Measurements from ENCODE around the gene FNBP1L.

DNA sequence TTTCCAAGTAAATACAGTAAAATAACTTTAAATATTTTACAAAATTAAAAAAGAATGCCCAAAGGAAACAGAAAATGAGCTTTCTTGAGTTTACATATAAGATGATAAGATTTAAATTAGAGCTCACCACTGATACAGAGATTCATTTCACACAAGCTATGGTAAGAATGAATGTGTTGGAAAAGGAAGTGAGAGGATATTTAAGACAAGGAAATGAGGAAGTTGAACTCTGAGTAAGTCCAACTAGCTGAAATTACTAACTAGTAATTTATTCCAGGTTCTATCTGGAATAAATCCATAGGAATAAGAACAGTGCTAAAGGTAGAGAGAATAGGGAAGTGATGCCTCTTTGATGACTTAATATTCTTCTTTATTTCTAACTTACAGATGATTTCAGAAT, 42.4 kb downstream of the FNBP1L start:
- TF ChIP-seq POLR2A (IDR thresholded peaks at IDR 0.05), result no peak
- TF ChIP-seq, protein P1, sequence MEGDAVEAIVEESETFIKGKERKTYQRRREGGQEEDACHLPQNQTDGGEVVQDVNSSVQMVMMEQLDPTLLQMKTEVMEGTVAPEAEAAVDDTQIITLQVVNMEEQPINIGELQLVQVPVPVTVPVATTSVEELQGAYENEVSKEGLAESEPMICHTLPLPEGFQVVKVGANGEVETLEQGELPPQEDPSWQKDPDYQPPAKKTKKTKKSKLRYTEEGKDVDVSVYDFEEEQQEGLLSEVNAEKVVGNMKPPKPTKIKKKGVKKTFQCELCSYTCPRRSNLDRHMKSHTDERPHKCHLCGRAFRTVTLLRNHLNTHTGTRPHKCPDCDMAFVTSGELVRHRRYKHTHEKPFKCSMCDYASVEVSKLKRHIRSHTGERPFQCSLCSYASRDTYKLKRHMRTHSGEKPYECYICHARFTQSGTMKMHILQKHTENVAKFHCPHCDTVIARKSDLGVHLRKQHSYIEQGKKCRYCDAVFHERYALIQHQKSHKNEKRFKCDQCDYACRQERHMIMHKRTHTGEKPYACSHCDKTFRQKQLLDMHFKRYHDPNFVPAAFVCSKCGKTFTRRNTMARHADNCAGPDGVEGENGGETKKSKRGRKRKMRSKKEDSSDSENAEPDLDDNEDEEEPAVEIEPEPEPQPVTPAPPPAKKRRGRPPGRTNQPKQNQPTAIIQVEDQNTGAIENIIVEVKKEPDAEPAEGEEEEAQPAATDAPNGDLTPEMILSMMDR (IDR thresholded peaks at IDR 0.05), result no peak
